Calu3 (cell line): Measurements from ENCODE around the gene PCDHGA9. TPM values are rescaled to one million over a fixed set of nuclear protein-coding genes. Genes with fewer than 3 reads are reported as not detected.

Source experiments
- BruUV-seq: library from RNA; stranded (reverse); fragments of 400-500 nt; replicated peaks from 2 replicates; lab custom pipeline; 2021; lab: Mats Ljungman, UMichigan
- CTCF ChIA-PET: fragments of 300-600 bp; sonication (Branson Sonifier 250); formaldehyde crosslinking; loops from one replicate; lab custom pipeline; 2022; ENCODE audit warnings: antibody characterized with exemption; lab: Charles Lee
- DNase-seq: peaks from one replicate; pipeline ENCODE4 v3.0.0; 2022
- H3K27ac Mint-ChIP-seq: one replicate; pipeline ENCODE4 v1.8.0; 2022; ENCODE audit warnings: mixed read lengths; ENCODE audit not compliant: unreplicated experiment
- H3K27me3 Mint-ChIP-seq: one replicate; pipeline ENCODE4 v1.8.0; 2022; ENCODE audit warnings: mixed read lengths; ENCODE audit not compliant: unreplicated experiment
- H3K36me3 Mint-ChIP-seq: one replicate; pipeline ENCODE4 v1.8.0; 2022; ENCODE audit warnings: mild to moderate bottlenecking, moderate library complexity, mixed read lengths; ENCODE audit not compliant: insufficient read depth, unreplicated experiment
- H3K4me1 Mint-ChIP-seq: one replicate; pipeline ENCODE4 v1.8.0; 2022; ENCODE audit warnings: mild to moderate bottlenecking, low read depth, mixed read lengths; ENCODE audit not compliant: unreplicated experiment
- H3K4me3 Mint-ChIP-seq: one replicate; pipeline ENCODE4 v1.8.0; 2022; ENCODE audit warnings: mild to moderate bottlenecking, low read depth, moderate library complexity, mixed read lengths; ENCODE audit not compliant: unreplicated experiment
- H3K9me3 Mint-ChIP-seq: one replicate; pipeline ENCODE4 v1.8.0; 2022; ENCODE audit warnings: low read depth, mixed read lengths; ENCODE audit not compliant: unreplicated experiment
- intact Hi-C: fragments of 100-400 bp; cut with micrococcal nuclease; formaldehyde crosslinking; loops from one replicate; pipeline ENCODE4 v1.10.0; 2022; ENCODE audit not compliant: unreplicated experiment
- total RNA-seq: library from RNA; stranded (reverse); gene quantifications from 2 replicates; pipeline ENCODE4 v1.2.3, GENCODE V29; 2022
- TF ChIP-seq, protein P1 (sequence below): fragments of 200-600 bp; IDR thresholded peaks from one replicate; pipeline ENCODE4 v1.8.0; 2022; ENCODE audit warnings: antibody characterized with exemption; ENCODE audit not compliant: unreplicated experiment

Gene PCDHGA9
- total RNA-seq, 1 experiment from 2014 or later: 18.1 TPM

- no TSS peak for BruUV-seq
- Mint-ChIP-seq H3K4me1 (peaks cover 7% of the 10 kb centered on the region), H3K27ac (no peak overlapping the region), H3K4me3 (peak overlapping the region; percentile 69), H3K27me3 (no peaks in the 10 kb centered on the region), H3K9me3 (peaks cover 17% of the 10 kb centered on the region), H3K36me3 (peaks cover 33% of the 10 kb centered on the region)
- intact Hi-C loops: no loop called here
- CTCF ChIA-PET: interaction anchor here (0.7 kb wide), 1 partner anchor 72 kb away, joined by 3 read pairs; no protein-coding TSS in a partner anchor
- TF ChIP-seq, protein P1, sequence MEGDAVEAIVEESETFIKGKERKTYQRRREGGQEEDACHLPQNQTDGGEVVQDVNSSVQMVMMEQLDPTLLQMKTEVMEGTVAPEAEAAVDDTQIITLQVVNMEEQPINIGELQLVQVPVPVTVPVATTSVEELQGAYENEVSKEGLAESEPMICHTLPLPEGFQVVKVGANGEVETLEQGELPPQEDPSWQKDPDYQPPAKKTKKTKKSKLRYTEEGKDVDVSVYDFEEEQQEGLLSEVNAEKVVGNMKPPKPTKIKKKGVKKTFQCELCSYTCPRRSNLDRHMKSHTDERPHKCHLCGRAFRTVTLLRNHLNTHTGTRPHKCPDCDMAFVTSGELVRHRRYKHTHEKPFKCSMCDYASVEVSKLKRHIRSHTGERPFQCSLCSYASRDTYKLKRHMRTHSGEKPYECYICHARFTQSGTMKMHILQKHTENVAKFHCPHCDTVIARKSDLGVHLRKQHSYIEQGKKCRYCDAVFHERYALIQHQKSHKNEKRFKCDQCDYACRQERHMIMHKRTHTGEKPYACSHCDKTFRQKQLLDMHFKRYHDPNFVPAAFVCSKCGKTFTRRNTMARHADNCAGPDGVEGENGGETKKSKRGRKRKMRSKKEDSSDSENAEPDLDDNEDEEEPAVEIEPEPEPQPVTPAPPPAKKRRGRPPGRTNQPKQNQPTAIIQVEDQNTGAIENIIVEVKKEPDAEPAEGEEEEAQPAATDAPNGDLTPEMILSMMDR: no peak
- no peak for DNase-seq
Measured at GRCh38 chr5:141419074-141419880, 16.7 kb downstream of the PCDHGA9 start.

DNA sequence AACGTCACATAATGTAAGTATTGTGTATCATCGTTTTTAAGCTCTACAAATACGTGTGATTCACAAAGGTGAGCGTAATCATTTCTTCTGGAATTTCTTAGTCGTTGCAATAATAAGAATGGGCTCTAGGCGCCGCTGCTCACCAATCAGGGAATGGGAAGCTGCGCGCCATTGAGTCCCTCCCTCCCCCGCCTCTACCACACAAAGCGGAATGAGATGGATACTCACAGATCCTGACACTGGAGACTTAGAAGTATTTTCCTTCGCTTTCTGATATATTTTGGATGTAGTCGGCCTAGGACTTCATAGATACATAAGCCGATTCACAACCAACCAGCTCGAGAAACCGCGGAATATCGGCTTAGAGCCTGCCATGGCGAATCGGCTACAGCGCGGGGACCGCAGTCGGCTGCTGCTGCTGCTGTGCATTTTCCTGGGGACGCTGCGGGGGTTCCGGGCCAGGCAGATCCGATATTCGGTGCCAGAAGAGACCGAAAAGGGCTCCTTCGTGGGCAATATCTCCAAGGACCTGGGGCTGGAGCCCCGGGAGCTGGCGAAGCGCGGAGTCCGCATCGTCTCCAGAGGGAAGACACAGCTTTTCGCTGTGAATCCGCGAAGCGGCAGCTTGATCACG, 18.4 kb downstream of the PCDHGA9 start, which contains the start of gene PCDHGA11:
PCDHGA11 (plus strand) TSS at position 197 of the 634 bp plus-strand sequence; CDS start at position 374, 177 bp downstream.
- H3K4me1 Mint-ChIP-seq: peaks cover 7% of the 10 kb centered on the region
- H3K27ac Mint-ChIP-seq: no peak within 1 kb of the TSS
- intact Hi-C loops: no loop called here
- TF ChIP-seq, protein P1: no peak
- peaks cover 20% of the 10 kb centered on the region for H3K9me3 Mint-ChIP-seq
- H3K27me3 Mint-ChIP-seq: no peaks in the 10 kb centered on the region
- BruUV-seq: no TSS peak
- CTCF ChIA-PET: no interaction called here
- DNase-seq: no peak
- H3K4me3 Mint-ChIP-seq: no peak within 1 kb of the TSS
- H3K36me3 Mint-ChIP-seq: peaks cover 30% of the 10 kb centered on the region

DNA sequence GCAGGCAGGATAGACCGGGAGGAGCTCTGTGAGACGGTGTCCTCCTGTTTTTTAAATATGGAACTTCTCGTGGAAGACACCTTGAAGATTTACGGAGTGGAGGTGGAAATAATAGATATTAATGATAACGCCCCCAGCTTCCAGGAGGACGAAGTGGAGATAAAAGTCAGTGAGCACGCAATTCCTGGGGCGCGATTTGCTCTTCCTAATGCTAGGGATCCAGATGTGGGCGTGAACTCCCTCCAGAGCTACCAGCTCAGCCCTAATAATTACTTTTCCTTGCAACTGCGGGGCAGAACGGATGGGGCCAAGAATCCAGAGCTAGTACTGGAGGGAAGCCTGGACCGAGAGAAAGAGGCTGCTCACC, 18.9 kb downstream of the PCDHGA9 start:
- no TSS peak for BruUV-seq
- CTCF ChIA-PET: no interaction called here
- H3K4me3 Mint-ChIP-seq: no peak overlapping the region
- H3K4me1 Mint-ChIP-seq: peaks cover 7% of the 10 kb centered on the region
- H3K36me3 Mint-ChIP-seq: peaks cover 30% of the 10 kb centered on the region
- no peak overlapping the region for H3K27ac Mint-ChIP-seq
- intact Hi-C loops: no loop called here
- no peak for DNase-seq
- TF ChIP-seq, protein P1: no peak
- H3K9me3 Mint-ChIP-seq: peaks cover 20% of the 10 kb centered on the region
- H3K27me3 Mint-ChIP-seq: no peaks in the 10 kb centered on the region

- TF ChIP-seq, protein P1: no peak
- H3K9me3 Mint-ChIP-seq: peaks cover 22% of the 10 kb centered on the region
- intact Hi-C loops: no loop called here
- no peak overlapping the region for H3K4me3 Mint-ChIP-seq
- H3K27ac Mint-ChIP-seq: no peak overlapping the region
- CTCF ChIA-PET: no interaction called here
- peaks cover 24% of the 10 kb centered on the region for H3K36me3 Mint-ChIP-seq
- H3K4me1 Mint-ChIP-seq: peaks cover 4% of the 10 kb centered on the region
- no TSS peak for BruUV-seq
- no peaks in the 10 kb centered on the region for H3K27me3 Mint-ChIP-seq
- no peak for DNase-seq
Measured at GRCh38 chr5:141422742-141423291, 20.2 kb downstream of the PCDHGA9 start.
